Activated CD8-positive, alpha-beta memory T cell treated with anti-CD3 and anti-CD28 coated beads for 24 hours (primary cell): Measurements from ENCODE around the gene AOPEP.

Source experiments
- DNase-seq: peaks from one replicate; pipeline ENCODE4 v3.0.0-alpha.2; 2020

AOPEP gene

DNA sequence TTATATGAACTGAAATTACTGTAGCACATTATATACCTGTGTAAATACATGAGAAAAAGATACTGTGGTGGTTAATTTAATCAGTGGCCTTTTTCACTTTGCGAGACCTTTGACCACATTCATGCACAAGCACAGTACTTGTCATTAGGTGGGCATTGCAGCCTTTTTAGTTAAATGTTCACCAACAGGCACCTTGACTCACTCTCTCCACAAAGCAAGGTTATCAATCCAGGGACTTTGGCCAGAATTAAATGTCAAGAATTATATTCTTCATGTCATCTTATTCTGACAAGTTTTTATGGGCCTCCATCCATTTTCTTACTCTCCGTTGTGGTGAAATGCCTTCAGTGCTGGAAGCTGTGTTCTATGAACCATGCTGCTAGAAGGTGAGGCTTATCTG is 72.2 kb downstream of the AOPEP start:
- DNase-seq: no peak

DNA sequence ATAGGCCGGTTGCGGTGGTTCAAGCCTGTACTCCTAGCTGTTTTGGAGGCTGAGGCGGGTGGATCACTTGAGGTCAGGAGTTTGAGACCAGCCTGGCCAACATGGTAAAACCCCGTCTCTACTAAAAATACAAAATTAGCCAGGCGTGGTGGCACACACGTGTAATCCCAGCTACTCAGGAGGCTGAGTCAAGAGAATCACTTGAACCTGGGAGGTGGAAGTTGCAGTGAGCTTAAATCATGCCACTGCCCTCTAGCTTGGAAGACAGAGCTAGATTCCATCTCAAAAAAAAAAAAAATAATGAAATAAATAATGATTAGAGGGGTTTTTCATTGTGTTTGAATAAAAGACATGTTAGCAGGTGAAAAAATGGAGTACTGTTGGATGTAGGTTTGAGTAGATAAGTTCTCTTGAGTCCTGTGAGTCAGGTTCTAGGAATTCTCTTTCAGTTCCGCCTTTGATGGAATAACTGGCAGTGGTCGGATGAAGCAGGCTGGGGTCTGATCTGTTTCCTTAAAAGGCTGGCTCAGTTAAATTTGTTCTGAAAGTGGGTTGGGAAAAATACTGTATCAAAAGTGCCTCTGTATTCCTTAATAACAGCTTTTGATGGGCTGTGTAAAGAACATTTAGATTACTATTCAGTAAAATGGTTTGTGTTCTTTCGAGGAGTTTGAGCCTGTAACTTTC is 73.2 kb downstream of the AOPEP start:
- no peak for DNase-seq

DNA sequence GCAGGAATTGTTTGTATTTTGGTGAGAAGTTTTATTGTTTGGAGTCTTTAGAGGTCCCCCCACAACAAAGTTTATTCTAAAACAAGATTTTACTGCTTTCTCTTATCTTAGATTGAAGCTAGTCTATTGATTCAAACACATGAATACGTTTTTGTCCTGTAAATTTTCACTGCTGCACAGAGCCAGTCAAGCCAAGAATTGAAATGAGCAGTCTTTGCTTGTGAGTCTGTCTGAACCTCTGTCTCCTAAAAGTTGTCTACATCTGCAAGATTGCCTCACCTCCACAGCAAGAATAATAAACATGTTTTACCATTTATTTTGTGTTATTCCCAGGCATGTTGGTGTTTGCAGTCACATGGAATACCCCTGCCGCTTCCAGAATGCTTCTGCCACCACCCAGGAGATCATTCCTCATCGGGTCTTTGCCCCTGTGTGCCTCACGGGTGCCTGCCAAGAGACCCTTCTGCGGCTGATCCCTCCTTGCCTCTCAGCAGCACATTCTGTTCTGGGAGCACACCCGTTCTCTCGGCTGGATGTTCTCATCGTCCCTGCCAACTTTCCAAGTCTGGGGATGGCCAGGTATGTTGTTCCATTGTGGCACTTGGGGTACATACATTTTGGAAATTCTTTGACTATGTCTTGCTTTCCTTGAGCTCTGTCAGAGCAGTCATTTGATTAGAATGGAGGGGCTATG is 74.1 kb downstream of the AOPEP start:
- DNase-seq: no peak

DNA sequence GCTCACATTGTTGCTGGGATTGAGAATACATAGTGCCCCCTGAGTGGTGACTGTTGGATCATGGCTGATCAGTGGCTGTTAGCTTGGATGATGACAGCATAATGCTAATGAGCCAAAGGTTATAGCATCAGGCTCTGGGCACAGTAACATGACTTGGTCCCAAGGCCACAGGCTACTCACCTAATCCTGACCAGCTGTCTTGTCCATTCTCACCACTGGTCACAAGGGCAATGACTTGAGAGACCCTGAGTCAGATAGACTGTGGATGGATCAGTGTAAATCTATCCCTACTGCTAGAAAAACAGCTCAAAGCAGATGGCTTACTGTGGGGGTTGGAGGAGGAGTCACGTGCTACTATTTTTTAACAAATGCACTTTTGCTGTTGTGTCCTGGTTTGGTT is 74.7 kb downstream of the AOPEP start:
- DNase-seq: no peak

DNA sequence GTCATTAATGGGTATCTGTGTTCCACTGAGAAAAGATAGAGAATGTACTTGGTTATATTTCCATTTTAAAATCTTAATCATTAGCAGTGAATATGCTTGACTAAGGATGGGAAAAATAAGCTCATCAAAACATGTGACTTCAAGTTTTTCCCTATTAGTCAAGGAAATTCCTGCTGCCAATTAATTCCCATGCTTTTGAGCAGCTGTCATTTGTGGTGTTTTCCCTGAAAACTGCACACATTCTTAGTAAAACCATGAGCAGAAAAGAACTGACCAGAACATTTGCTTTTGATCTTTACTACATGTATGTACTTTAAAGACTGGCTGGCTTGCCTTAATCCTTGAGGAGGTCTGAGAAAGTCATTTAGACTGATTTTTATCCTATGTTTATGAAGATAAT is 75.2 kb downstream of the AOPEP start:
- DNase-seq: no peak

DNA sequence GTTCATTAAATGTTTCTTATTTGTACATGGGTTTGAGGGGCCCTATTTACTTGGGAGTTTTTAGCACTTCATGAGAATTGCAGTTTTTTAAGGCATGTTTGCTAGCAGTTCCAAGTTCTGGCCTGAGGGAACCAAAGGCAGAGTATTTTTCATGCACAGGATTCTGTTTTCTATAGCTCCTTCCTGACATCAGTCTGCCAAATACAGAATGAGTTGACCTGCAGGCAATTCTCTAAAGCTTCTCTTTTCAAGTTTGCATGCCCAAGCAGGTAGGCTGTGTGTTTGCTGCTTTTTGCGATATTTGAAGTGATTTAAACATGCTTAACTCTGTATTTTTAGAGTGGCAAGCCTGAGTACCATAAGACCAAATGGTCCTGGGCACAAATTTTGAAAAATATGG is 75.8 kb downstream of the AOPEP start:
- no peak for DNase-seq

DNA sequence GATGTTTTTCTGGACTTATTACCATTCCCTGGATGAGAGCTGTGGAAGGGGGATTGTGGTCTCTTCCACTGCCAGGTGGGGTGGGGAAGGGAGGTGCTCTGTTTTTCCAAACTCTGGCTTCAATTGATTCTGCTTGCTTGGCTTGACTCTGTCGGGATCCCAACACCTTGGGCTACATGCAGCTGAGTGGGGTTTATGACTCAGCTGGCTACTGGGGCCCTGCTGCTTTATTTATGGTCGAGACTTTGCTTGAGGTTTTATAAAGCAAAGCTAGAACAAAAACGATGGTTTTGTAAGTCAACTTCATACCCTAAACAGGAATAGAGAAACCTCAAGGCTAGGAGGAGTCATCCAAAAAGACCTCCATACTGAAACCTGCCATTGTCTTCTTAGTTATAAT is 76.3 kb downstream of the AOPEP start:
- peak; percentile 59 for DNase-seq

DNA sequence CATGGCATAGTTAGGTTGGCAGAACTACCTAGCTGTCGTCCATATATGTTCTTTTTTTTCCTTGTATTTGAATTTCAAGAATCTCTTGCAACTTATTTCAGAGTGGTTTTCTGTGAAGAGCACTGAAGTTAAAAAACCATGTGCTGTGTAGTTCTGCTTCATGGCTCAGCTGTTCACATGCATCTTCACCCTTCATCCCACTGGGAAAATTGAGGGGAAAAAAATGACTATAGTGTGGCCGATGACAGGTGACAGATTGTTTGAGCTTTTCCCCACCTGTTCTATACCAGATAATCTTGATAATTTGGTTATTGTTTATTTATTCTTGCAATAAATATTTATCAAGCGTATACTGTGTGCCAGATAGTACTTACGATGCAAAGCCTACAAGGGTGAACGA is 77.8 kb downstream of the AOPEP start:
- DNase-seq: no peak

DNA sequence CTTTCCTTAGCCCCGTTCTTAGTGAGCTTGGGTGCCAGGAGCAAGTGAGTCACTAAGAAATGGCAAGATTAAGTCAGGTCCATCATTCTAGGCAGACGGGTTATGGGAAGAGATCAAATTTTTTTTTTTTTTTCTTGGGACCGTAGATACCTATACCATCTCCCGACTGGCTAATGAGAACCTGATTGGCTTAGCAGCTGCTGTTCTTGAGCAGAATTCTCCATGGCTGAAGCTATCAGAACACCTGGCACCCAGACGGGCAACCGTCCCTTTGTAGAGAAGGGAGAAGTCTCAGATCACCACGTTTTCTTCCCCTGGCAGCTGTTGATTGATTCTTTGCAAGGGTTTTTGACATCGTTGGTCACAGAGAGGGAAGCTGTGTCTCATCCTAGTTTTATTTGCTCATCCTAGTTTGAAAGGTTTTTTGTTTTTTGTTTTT is 78.6 kb downstream of the AOPEP start:
- DNase-seq: no peak

DNA sequence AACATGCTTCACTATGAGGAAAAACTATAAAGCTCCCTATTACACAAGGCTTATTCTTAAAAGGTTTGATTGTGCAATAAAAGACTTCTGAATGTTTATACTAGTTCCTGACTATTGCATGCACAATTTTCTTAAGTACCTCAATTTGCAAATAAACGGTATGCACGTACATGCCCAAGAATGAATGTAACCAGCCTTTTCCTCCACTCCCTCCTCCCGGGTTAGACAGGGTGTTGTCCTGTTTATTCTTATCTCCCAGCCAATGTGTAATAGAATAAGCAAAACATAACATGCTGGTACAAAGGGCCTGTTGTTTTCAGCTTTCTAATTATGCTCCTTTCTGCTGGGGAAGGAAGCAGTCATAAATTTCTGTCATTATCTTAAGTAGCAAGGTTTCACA is 79.1 kb downstream of the AOPEP start:
- DNase-seq: no peak

DNA sequence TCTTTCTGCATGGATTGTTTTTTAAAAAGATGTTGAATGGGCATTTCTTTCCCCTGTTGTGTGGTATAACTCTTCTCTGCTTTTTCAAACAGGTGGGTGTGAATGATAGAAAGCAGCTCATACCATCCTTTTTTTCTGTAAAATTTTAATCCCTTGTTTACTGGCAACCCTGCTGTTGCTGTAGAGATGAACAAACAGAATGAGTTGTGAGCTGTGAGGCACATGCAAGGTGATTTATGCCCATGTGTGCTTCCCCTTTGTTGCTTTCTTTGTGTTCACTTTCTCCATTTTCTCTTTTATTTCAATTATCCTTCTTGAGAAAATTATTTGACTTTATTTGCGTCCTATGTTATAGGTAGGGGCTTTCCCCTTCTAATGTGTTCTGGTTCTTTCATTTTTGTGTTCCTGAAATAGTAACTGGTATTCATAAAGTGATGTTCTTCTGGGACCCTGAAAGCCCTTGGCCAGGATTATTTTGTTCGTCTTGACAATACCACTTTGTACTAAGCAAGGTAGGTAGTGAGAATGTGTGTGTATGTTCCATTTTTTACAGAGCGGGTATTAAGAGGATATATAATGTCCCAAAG is 79.9 kb downstream of the AOPEP start:
- DNase-seq: no peak

DNA sequence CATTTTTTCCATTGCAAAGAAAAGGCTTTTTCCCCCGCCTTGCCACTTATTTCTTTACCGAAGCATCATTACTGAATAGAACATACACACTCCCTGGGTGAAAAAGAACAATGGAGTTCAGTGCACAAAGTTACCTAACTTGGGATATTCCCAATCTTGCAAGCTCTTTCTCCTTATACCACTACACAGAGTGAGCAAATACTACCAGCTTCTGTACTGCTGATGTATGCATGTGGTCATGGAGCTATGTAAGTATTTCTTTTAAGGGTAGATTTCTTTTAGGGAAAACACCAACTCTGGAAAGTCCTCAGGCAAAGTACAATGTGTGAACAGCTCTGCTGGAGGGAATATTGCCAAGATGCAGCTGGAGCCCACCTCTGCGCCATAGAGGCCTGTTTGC is 81.1 kb downstream of the AOPEP start:
- no peak for DNase-seq

DNA sequence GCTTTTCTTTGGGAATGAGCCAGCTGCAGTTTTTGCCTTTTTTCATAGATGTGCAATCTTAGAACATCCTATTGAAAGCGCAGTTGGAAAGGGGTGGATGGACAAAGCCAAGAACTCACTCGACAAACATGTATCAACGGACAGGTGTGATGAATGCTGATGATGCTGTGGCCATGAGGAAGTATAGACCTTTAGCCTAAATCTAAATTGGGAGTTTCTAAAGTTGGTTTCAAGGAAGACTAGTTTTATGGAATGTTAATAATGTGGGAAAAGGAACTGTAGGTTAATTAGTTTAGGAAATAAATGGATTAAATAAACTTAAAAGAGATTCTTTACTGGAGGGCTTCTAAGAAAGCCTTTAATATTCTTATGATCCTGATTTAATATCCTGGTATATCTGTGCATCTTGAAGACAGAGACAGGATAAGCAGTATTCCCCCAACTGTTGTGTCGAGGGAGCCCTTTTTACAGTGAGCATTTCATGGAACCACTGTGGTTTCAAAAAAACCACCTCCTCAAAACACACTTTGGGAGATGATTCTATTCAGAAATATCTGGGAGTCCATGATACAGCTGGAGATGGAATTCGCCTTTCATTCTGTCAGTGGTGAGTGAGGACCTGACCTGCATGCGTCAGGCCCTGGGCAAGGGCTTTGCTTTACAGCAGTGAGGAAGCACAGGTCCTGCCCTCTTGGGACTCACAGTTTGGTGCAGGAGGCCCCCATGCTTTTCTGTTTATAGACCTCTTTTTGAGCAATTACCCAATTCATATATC is 82.6 kb downstream of the AOPEP start:
- DNase-seq: no peak

DNA sequence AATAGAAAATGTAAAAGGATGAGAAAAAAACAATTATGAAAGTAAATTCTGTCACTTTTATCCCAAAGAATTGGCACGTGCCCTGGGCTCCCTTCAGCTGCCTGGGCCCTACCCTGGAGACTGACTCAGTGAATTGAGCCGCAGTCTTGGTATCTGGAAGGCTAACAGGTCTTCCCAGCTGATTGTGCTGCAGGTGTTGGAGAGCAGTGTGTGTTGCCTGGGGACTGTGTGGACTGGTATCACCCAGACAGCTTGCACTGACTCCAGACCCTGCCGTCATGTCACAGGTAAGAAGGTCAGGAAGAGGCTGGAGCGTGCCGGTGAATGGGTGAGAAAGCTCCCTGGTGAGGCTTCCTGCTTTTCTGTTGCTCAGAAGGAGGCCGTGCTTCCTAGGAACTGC is 83.3 kb downstream of the AOPEP start:
- DNase-seq: no peak

DNA sequence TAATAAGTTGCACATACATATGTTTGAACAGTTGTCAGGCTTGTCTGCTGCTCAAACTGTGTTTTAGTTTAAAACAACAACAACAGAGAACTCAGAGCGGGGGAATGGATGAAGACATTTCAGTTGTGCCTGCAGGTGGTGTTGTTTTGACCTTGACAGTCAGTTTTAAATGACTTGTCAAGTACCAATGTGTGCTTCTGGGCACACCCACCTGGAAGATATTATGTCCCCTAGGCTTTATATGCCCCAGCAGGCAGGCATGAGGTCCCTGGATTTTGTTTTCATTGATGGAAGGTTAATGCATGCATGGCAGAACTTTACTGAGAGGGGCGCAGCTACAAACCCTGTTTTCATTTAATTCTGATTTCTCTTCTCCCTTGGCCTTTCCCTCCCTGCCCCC is 84.6 kb downstream of the AOPEP start:
- no peak for DNase-seq

DNA sequence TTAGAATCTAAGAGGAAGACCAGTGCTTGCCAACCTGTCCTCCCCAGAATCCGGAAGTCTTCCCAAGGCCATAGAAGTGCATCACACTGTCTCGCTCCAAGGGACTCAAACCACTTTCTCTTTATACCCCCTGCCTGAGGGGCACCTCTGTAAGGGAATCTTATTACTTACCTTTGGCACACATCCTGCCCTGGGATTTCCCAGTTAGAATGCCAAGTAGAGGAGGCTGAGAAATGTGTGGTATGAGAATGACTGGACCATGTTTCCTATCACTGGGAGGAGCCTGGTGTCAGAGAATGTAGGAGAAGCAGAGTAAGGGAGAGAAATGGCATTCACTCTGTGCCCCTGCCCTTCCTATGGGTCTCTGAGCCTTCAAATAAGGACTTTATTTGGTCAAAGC is 85.8 kb downstream of the AOPEP start:
- no peak for DNase-seq

DNA sequence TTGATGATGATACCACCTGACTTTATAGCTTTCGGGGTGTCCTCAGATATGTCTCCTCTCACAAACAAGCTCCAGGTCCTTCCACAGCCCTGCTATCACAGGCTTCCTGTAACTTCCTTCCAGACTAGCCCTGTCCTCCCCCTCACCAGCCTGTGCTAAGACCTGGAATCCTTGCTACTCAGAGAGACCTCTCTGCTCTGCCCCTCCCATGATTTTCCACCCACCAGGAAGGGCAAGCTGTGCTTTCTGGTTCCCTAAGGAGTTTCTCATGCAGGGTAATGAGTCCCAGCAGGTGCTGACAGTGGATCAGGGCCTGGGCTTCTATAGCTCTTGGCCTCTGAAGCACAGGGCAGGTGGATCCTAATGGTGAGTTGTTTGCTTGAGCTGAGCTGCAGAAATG is 86.9 kb downstream of the AOPEP start:
- no peak for DNase-seq

DNA sequence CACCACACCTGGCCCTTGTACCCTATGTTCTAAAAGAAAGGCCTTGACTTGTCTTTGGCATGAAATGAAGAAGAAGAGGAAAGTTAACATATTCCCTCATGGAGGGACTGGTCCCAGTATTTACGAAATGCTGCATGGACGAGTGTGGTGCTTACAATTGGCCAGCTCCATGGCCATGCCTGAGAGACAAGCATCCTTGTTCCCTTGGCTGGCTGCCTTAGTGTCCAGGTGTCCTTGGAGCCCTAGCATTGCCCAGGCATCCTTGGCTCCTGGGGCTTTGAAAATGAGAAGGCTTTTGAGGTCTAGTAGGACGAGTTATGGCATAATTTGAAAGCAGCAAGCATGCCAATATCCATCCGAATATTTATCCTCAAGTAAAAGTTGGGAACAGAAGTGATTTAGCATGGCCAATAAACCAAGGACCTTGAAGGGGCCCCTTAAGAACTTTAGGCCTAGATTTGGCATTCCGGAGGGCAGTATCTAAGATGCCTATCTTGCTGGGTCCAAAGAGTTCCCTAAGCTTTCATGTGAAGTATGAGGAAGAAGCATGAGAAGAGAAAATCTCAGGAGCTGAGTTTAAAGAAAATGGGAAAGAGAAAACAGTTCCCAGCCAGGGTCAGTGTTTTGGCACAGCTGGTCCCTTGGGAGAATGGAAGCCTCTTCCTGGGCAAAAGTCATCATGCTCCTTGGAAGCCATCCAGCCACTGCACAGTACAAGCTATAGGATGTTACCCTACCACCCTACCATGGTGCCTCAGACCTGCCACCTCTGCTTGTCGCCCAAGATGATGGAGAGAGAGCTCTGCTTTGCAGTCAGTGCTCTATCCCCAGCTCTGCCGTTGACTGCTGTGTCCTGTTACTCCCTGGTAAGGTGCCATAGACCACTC is 91.0 kb downstream of the AOPEP start:
- no peak for DNase-seq

DNA sequence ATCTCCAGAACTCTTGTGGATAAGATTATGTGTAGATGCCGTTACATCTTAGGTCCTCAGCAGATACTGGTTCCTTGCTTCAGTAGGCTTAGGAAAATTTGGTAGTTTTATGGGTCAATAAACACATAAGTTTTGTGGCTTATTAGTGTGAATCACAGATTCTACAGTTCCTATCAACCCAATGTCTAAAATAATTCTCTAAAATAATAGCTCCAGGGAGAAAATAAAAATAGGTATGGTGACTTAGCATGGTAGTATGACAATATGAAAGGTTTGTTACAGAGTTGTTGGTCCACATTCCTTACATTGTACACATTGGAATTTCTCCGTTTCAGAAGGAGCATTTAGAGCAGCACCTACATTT is 91.7 kb downstream of the AOPEP start:
- no peak for DNase-seq

DNA sequence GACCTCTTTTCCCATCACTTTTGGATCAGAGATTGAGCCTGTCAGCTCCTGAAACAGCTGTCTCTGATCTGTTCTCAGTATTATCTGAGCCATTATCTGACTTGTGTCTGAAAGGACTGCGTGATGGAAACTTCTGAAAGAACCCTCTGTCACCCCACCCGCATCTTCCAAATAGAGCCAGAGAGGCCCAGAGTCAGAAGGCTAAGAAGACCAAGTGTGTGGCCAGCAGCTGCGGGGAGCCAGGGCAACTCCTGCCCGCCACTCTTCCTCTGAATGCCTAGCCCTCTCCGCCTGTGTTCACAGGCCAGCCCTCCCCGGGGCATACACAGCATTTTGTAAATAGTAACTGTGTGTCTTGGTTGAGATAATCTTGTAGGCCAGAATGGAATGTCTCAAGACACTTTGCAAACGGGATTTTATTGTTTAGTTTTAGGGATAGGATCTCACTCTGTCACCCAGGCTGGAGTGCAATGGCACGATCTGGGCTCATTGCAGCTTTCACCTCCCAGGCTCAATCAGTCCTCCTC is 92.7 kb downstream of the AOPEP start:
- DNase-seq: no peak

DNA sequence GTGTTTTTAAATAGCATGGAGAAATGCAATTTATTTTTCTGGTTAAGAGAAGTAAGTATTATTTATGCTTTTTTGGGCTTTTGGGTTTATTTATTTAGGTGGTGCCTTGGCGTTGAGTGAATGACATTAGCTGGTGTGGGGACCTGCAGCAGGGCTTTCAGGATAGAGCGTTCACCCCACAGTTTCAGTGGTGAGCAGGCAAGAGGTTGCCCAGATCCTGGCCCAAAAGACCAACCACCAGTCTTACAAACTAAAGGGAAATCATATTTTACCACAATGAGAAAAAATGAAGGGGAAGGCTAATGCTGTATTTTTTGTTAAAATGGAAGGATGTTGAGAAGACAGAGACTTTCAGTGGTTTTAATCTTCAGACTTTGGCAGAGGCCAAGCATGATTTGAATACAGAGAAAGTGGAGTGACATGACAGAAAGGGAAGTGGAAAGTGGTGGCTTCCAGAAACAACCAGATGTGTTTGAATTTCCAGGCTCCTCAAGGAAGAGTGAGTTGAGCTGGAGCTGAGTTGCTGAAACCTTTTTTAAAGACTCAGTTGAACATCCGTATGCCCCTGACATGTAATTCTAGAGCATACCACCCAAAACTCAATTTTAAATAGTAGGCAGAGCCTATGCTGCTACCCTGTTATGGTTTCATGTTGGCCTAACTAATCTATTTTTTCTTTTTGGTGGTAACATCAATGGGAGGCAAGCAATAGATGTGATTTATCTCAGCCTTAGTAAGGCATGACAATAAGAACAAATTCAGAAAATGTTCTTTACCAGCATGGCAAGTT is 94.8 kb downstream of the AOPEP start:
- DNase-seq: no peak

DNA sequence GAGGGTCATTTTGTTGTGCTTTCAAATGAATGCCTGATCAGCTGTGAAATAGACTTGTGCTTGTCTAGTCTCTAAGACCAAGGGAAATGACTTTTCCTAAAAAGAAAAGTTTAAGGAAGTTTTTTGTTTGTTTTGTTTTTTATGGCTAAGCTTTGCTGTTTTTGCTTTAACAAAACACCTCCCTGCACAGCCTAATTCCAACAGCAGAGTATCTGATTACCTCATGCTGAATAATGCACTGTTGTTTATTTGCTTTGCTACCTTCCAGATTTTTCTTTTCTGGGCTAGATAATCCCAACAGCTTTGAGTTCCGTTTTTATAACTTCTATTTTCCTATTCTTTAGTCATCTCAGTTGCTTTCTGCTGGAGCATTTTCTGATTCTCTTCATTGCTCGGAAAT is 95.8 kb downstream of the AOPEP start:
- DNase-seq: no peak
